ENCODE results near the gene DLG2. TPM values are rescaled to one million over a fixed set of nuclear protein-coding genes. Genes with fewer than 3 reads are reported as not detected.

DLG2 gene
- total and polyA plus RNA-seq, 11 donors = 2.4 to 13.9 (median 7.1) TPM

- DNase-seq (no peak), ATAC-seq (peak in 1 of 4 donors; percentile 68)
- 51 to 59% (median 55%) methylated on average over 1 of the region's 1 CpG for WGBS, 4 donors
- Histone ChIP-seq H3K36me3 (peaks cover 0 to 6% (median 0%) of the 10 kb centered on the region in 9 donors), H3K27ac (peak overlapping the region in 2 of 12 donors; percentile 19 to 43), H3K27me3 (no peaks in the 10 kb centered on the region), H3K4me3 (no peak overlapping the region), H3K9me3 (peaks cover 0 to 9% (median 2%) of the 10 kb centered on the region in 12 donors), H3K4me1 (peaks cover 0 to 13% (median 0%) of the 10 kb centered on the region in 12 donors)
- TF ChIP-seq CTCF (IDR thresholded peaks at IDR 0.05) = no peak
- intact Hi-C loops (cut with DNase I) = no loop called here
Observed at GRCh38 chr11:85530634-85531033, 96.5 kb downstream of the DLG2 start.

DNA sequence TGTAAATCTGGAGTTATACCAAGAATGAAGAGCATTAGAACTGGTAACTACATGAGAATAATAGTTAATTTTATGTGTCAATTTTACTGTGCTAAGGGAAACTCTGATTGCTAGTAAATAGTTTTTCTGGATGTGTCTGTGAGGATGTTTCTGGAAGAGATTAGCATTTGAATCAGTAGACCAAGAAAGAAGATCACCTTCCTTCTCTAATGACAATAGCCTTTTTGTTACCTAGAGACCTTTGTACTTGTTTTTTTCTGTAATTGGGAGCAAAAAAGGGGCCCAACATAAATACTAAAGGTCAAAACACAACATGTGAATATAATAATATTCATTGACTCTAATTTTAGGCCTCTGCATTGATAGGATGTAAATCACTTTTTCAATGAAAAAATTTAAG is 100.6 kb downstream of the DLG2 start:
- intact Hi-C loops (cut with DNase I) = no loop called here
- Histone ChIP-seq H3K4me1 (peaks cover 0 to 16% (median 0%) of the 10 kb centered on the region in 12 donors), H3K9me3 (peaks cover 0 to 19% (median 3%) of the 10 kb centered on the region in 12 donors), H3K4me3 (no peak overlapping the region), H3K27ac (no peak overlapping the region), H3K36me3 (no peaks in the 10 kb centered on the region), H3K27me3 (no peaks in the 10 kb centered on the region)
- ATAC-seq (no peak), DNase-seq (no peak)
- no peak for TF ChIP-seq CTCF (IDR thresholded peaks at IDR 0.05)
- no peak for TF ChIP-seq POLR2A (IDR thresholded peaks at IDR 0.05)

DNA sequence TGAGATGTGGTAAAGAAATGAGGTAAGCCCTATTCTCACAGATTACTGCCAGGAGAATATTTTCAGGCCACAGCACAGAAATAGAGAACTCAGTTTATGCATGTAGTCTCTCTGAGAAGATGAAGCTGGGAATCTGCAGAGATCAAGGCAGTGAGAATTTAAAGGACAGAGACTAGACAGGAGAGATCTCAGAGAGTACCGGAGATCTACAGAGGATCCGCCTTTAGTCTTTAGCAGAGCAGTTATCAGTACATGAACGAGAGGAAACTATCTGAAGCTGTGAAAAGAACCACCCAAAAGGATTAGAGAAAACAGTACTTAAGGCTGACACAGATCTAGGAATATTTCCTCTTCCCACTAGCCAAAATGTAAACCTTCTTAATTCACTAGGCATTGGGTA is 101.5 kb downstream of the DLG2 start:
- Histone ChIP-seq H3K27ac (no peak overlapping the region), H3K27me3 (no peaks in the 10 kb centered on the region), H3K36me3 (no peaks in the 10 kb centered on the region), H3K4me1 (peaks cover 0 to 9% (median 0%) of the 10 kb centered on the region in 12 donors), H3K9me3 (peaks cover 0 to 21% (median 3%) of the 10 kb centered on the region in 12 donors), H3K4me3 (no peak overlapping the region)
- 40 to 52% (median 45%) methylated on average over 3 of the region's 3 CpGs for WGBS, 4 donors
- DNase-seq = no peak
- no peak for ATAC-seq
- no peak for TF ChIP-seq POLR2A (IDR thresholded peaks at IDR 0.05)
- no peak for TF ChIP-seq CTCF (IDR thresholded peaks at IDR 0.05)
- intact Hi-C loops (cut with DNase I) = no loop called here

DNA sequence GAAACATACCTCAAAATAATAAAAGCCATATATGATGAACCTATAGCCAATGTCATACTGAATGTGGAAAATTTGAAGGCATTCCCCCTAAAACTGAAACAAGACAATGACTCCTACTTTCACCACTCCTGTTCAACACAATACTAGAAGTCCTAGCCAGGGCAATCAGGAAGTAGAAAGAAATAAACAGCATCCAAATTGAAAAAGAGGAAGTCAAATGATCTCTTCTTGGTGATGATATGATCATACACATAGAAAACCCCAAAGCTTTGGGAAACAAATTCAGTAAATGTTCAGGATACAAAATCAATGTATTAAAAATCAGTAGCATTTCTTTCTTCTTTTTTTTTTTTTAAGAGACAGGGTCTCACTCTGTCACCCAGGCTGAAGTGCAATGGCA is 109.9 kb downstream of the DLG2 start:
- Histone ChIP-seq H3K9me3 (peaks cover 0 to 28% (median 4%) of the 10 kb centered on the region in 12 donors), H3K27me3 (no peaks in the 10 kb centered on the region), H3K4me3 (no peak overlapping the region), H3K36me3 (no peaks in the 10 kb centered on the region), H3K27ac (no peak overlapping the region), H3K4me1 (no peaks in the 10 kb centered on the region)
- DNase-seq = no peak
- TF ChIP-seq CTCF (IDR thresholded peaks at IDR 0.05) (no peak), POLR2A (IDR thresholded peaks at IDR 0.05) (no peak)
- intact Hi-C loops (cut with DNase I) = no loop called here
- no peak for ATAC-seq
